ENCODE results near the gene CLMP.

DNA sequence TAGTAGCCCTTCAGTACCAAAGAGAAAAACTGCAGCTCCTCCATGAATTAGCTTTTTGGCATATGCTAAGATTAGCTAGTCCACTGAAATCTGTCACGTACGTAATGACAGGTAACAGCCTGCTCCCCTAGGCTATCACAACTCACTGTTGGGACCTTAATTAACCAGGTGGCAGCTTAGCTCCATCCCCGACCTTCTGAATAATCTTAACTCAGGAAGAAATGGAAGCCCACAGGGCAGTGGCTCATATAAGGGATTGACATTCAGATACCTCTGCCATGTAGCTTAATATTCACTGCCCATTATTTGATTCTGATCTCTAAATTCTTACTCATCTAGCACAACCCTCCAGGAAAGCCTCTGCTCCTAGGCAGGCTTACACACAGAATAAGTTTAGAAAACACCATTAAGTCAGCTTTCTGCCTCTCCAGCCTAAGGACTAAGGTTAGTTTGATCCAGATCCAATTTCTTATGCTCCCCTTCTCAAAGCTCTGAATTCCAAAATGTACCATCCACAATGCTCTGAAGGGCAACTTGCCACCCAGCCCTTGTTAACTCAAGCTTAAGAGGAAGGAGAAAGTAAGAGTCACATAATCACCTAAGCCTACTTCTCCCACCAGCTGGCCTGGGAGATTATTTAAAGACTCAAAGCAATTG, 138.1 kb downstream of the CLMP start:
- TF ChIP-seq CTCF (IDR thresholded peaks at IDR 0.05 in 2 of 3, conservative IDR thresholded peaks at IDR 0.05 in 1 of 3; ENCODE audit: borderline replicate concordance in 1 of 3, insufficient read depth in 1 of 3, low read depth in 2 of 3, low read length in 2 of 3), result no peak
- no peak for TF ChIP-seq ZBTB33 (IDR thresholded peaks at IDR 0.05; ENCODE audit: extremely low read depth, insufficient replicate concordance, low read length)
- TF ChIP-seq SRF (IDR thresholded peaks at IDR 0.05; ENCODE audit: low read depth), result no peak
- peak; percentile 46 for TF ChIP-seq POLR2AphosphoS5 (IDR thresholded peaks at IDR 0.05; ENCODE audit: low read depth, low read length)

Data from HCT116 (cell line).